ENCODE data around the gene RERE. TPM values are rescaled to one million over a fixed set of nuclear protein-coding genes. Genes with fewer than 3 reads are reported as not detected.

RERE gene
- total and polyA plus RNA-seq, 2 experiments from 2014 or later: 148 to 170 TPM

DNA sequence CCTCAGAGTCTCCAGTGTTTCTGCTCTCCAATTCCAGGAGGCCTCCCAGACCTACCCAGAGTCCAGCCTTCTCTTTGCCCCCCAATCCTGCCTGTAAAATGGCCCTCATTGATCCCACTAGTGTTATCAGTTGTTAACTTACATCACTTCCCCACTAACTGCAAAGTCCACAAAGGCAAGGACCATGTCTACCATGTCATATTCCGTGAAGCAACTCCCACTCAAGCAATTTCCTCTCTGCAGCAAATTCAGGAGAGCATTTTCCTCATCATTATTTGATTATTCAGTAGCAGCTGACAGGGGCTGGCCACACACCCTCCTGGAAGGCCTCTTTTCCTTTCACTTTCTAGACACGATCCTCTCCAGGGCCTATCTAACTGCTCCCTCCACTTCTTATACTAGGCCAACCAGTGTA is 153.5 kb downstream of the RERE start:
- Histone ChIP-seq H3K9me2 (ENCODE audit: insufficient read depth) (no peaks in the 10 kb centered on the region), H3K27me3 (ENCODE audit: insufficient read depth) (no peaks in the 10 kb centered on the region), H3K4me3 (no peak overlapping the region), H3F3A (replicated peaks; ENCODE audit: low read depth) (no peaks in the 10 kb centered on the region), H3K4me1 (ENCODE audit: insufficient read depth) (peaks cover 71% of the 10 kb centered on the region), H3K4me2 (no peak overlapping the region), H3K27ac (ENCODE audit: low read depth) (no peak overlapping the region), H3K36me3 (ENCODE audit: insufficient read depth) (no peaks in the 10 kb centered on the region), H3K79me2 (replicated peaks; ENCODE audit: insufficient read depth) (peaks cover 100% of the 10 kb centered on the region), H2AFZ (no peak overlapping the region), H4K20me1 (replicated peaks; ENCODE audit: insufficient read depth) (peaks cover 87% of the 10 kb centered on the region)
- Mint-ChIP-seq H3K27ac (no peak overlapping the region), H3K4me3 (no peak overlapping the region), H3K4me1 (peaks cover 16% of the 10 kb centered on the region), H3K9me3 (no peaks in the 10 kb centered on the region), H3K27me3 (ENCODE audit: insufficient read depth, low read depth, poor library complexity) (no peaks in the 10 kb centered on the region), H3K36me3 (ENCODE audit: low read depth) (no peaks in the 10 kb centered on the region)
- ATAC-seq: no peak
- no peak for TF ChIP-seq EZH2phosphoT487 (IDR thresholded peaks at IDR 0.05; ENCODE audit: unreplicated experiment)
- TF ChIP-seq, protein P1, sequence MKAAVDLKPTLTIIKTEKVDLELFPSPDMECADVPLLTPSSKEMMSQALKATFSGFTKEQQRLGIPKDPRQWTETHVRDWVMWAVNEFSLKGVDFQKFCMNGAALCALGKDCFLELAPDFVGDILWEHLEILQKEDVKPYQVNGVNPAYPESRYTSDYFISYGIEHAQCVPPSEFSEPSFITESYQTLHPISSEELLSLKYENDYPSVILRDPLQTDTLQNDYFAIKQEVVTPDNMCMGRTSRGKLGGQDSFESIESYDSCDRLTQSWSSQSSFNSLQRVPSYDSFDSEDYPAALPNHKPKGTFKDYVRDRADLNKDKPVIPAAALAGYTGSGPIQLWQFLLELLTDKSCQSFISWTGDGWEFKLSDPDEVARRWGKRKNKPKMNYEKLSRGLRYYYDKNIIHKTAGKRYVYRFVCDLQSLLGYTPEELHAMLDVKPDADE (IDR thresholded peaks at IDR 0.05): no peak
- TF ChIP-seq, protein P2, sequence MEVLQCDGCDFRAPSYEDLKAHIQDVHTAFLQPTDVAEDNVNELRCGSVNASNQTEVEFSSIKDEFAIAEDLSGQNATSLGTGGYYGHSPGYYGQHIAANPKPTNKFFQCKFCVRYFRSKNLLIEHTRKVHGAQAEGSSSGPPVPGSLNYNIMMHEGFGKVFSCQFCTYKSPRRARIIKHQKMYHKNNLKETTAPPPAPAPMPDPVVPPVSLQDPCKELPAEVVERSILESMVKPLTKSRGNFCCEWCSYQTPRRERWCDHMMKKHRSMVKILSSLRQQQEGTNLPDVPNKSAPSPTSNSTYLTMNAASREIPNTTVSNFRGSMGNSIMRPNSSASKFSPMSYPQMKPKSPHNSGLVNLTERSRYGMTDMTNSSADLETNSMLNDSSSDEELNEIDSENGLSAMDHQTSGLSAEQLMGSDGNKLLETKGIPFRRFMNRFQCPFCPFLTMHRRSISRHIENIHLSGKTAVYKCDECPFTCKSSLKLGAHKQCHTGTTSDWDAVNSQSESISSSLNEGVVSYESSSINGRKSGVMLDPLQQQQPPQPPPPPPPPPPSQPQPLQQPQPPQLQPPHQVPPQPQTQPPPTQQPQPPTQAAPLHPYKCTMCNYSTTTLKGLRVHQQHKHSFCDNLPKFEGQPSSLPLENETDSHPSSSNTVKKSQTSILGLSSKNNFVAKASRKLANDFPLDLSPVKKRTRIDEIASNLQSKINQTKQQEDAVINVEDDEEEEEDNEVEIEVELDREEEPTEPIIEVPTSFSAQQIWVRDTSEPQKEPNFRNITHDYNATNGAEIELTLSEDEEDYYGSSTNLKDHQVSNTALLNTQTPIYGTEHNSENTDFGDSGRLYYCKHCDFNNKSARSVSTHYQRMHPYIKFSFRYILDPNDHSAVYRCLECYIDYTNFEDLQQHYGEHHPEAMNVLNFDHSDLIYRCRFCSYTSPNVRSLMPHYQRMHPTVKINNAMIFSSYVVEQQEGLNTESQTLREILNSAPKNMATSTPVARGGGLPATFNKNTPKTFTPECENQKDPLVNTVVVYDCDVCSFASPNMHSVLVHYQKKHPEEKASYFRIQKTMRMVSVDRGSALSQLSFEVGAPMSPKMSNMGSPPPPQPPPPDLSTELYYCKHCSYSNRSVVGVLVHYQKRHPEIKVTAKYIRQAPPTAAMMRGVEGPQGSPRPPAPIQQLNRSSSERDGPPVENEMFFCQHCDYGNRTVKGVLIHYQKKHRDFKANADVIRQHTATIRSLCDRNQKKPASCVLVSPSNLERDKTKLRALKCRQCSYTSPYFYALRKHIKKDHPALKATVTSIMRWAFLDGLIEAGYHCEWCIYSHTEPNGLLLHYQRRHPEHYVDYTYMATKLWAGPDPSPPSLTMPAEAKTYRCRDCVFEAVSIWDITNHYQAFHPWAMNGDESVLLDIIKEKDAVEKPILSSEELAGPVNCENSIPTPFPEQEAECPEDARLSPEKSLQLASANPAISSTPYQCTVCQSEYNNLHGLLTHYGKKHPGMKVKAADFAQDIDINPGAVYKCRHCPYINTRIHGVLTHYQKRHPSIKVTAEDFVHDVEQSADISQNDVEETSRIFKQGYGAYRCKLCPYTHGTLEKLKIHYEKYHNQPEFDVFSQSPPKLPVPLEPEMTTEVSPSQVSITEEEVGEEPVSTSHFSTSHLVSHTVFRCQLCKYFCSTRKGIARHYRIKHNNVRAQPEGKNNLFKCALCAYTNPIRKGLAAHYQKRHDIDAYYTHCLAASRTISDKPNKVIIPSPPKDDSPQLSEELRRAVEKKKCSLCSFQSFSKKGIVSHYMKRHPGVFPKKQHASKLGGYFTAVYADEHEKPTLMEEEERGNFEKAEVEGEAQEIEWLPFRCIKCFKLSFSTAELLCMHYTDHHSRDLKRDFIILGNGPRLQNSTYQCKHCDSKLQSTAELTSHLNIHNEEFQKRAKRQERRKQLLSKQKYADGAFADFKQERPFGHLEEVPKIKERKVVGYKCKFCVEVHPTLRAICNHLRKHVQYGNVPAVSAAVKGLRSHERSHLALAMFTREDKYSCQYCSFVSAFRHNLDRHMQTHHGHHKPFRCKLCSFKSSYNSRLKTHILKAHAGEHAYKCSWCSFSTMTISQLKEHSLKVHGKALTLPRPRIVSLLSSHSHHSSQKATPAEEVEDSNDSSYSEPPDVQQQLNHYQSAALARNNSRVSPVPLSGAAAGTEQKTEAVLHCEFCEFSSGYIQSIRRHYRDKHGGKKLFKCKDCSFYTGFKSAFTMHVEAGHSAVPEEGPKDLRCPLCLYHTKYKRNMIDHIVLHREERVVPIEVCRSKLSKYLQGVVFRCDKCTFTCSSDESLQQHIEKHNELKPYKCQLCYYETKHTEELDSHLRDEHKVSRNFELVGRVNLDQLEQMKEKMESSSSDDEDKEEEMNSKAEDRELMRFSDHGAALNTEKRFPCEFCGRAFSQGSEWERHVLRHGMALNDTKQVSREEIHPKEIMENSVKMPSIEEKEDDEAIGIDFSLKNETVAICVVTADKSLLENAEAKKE (CRISPR knock-in tag; IDR thresholded peaks at IDR 0.05): no peak
- no peak for TF ChIP-seq CREB1 (CRISPR knock-in tag; IDR thresholded peaks at IDR 0.05; ENCODE audit: low read depth)
- TF ChIP-seq STAT1 (IDR thresholded peaks at IDR 0.05; ENCODE audit: unreplicated experiment): no peak
- TF ChIP-seq, protein P3, sequence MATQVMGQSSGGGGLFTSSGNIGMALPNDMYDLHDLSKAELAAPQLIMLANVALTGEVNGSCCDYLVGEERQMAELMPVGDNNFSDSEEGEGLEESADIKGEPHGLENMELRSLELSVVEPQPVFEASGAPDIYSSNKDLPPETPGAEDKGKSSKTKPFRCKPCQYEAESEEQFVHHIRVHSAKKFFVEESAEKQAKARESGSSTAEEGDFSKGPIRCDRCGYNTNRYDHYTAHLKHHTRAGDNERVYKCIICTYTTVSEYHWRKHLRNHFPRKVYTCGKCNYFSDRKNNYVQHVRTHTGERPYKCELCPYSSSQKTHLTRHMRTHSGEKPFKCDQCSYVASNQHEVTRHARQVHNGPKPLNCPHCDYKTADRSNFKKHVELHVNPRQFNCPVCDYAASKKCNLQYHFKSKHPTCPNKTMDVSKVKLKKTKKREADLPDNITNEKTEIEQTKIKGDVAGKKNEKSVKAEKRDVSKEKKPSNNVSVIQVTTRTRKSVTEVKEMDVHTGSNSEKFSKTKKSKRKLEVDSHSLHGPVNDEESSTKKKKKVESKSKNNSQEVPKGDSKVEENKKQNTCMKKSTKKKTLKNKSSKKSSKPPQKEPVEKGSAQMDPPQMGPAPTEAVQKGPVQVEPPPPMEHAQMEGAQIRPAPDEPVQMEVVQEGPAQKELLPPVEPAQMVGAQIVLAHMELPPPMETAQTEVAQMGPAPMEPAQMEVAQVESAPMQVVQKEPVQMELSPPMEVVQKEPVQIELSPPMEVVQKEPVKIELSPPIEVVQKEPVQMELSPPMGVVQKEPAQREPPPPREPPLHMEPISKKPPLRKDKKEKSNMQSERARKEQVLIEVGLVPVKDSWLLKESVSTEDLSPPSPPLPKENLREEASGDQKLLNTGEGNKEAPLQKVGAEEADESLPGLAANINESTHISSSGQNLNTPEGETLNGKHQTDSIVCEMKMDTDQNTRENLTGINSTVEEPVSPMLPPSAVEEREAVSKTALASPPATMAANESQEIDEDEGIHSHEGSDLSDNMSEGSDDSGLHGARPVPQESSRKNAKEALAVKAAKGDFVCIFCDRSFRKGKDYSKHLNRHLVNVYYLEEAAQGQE (IDR thresholded peaks at IDR 0.05; ENCODE audit: unreplicated experiment): no peak
- TF ChIP-seq POLR2AphosphoS5 (IDR thresholded peaks at IDR 0.05; ENCODE audit: low read depth): no peak
- TF ChIP-seq, protein P4, sequence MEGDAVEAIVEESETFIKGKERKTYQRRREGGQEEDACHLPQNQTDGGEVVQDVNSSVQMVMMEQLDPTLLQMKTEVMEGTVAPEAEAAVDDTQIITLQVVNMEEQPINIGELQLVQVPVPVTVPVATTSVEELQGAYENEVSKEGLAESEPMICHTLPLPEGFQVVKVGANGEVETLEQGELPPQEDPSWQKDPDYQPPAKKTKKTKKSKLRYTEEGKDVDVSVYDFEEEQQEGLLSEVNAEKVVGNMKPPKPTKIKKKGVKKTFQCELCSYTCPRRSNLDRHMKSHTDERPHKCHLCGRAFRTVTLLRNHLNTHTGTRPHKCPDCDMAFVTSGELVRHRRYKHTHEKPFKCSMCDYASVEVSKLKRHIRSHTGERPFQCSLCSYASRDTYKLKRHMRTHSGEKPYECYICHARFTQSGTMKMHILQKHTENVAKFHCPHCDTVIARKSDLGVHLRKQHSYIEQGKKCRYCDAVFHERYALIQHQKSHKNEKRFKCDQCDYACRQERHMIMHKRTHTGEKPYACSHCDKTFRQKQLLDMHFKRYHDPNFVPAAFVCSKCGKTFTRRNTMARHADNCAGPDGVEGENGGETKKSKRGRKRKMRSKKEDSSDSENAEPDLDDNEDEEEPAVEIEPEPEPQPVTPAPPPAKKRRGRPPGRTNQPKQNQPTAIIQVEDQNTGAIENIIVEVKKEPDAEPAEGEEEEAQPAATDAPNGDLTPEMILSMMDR (conservative IDR thresholded peaks at IDR 0.05; ENCODE audit: low read depth in 2 of 2): no peak
- DNase-seq (ENCODE audit: low spot score): no peak
